NCI-H226 (cell line): Measurements from ENCODE around the gene CHD5.
A peak's percentile ranks its signal among the peaks of the same experiment; 100 is the strongest.

Experiments used
- DNase-seq: peaks from one replicate; pipeline ENCODE4 v3.0.0-alpha.2; 2015

The CHD5 gene

DNA sequence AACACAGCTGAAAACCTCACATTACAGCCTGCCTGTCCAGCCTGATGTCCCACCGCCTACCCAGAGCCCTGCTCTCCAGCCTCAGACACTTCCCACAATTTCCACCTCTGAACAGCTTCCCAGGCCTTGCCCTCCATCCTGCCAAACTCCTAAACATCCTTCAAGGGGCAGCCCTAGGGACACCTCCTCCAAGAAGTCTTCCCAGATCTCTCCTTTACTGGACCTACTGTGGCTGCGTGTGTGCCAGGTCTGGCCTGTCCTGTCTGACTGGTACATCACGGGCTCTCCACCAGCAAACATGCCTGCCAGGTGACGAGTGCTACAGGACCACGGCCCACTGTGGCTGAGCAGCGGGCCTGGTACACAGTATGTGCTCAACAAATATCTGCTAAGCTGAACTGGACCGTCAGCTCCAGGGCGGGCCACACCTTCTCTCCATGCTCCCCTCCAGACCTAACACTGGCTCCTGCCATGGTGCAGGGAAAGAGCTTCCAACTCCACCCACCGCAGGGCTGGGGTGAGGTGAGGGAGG, 28.8 kb downstream of the CHD5 start:
- no peak for DNase-seq

DNA sequence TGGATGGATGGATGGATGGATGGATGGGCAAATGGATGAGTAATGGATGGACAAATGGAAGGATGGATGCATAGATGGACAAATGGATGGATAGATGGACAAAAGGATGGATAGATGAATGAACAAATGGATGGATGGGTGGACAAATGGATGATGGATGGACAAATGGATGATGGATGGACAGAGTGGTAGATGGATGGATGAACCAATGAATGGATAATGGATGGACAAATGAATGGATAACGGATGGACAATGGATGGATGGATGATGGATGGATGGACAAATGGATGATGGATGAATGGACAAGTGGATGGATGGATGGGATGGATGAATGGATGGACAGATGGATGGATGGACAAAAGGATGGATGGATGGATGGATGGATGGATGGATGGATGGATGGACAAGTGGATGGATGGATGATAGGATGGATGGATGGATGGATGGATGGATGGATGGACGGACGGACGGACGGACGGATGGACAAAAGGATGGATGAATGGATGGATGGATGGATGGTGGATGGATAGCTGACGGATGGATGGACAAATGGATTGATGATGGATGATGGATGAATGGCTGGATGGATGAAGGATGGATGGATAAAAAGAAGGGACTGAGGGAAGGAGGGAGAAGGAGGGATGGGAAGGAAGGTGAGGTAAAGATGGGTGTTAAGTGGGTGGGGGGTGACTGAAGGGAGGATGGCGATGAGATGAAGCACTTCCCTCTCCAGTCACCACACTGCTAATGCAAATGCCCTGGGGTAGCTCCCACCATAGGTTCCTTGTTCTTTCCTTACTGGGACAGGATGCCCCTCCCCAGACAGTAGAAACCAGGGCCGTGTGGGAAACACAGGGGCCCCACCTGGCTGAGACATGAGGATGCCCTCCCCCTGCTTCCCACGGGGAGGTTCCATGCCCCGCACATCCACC, 29.8 kb downstream of the CHD5 start:
- DNase-seq: no peak

DNA sequence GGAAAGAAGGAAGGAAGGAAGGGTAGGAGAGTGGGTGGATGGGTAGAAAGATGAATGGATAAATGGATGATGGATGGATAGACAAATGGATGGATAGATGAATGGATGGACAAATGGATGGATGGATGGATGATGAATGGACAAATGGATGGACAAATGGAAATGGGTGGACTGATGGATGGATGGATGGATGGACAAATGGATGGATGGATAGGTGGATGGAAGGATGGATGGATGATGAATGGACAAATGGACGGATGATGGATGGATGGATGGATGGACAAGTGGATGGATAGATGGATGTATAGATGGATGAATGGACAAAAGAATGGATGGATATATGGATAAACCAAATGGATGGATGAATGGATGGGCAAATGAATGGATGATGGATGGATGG, 30.5 kb downstream of the CHD5 start:
- no peak for DNase-seq

DNA sequence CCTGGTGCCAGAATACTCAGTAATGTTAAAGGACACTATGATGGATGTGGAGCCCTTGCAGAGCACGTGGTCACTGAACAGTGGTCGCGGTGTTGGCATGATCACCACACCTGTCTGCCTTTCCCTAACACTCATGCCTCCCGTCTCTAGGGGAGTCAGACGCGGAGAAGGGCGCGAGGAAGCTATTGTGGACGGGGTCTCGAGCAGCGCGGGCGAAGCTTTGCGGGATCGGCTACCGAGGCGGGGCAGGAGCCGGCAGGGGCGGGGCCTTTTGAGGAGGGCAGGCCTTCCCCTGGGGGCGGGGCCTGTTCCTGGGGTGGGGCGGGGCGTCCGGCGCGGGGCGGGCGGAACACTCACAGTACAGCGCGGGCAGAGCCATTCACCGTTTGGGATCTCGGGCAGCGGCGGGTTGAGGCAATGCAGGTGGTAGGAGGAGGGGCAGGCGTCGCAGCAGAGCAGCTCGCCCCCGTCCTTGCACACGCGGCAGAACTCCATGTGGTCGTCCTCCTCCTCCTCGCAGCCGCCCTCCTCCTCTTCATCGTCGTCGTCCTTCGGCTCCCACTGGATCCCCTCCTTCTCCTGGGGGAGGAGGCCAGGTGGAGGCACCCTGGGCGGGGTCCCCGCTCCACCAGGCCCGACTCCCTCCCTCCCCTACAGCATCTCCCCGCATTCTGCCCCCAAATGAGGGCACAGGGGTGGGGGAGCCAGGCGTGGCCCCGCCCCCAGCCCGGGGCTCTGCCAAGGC, 31.5 kb downstream of the CHD5 start:
- peak; percentile 41 for DNase-seq

DNA sequence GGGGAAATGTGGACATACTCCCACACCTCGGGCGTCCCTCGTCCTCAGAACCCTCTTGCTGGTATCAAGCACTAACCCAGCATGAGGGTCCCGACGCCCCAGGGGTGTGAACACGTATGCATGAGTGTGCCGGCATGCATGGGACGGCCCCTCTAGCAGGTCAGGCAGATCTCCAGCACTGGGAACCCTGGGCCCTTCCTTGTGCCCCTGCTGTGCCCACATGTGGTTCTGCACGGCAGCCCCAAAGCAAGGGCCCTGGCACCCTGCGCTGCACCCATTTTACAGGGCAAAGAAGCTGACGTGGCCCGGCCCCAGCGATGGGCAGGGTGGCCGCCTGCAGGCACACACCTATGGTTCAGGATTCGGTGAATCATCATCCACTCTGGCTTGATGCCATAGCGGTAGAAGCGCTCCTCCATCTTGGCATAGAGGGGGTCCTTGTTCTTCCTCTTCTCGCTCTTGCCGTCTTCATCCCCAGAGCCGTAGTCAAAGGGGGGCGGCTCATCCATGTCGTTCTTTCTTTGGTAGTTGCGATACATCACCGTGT, 34.2 kb downstream of the CHD5 start:
- no peak for DNase-seq

DNA sequence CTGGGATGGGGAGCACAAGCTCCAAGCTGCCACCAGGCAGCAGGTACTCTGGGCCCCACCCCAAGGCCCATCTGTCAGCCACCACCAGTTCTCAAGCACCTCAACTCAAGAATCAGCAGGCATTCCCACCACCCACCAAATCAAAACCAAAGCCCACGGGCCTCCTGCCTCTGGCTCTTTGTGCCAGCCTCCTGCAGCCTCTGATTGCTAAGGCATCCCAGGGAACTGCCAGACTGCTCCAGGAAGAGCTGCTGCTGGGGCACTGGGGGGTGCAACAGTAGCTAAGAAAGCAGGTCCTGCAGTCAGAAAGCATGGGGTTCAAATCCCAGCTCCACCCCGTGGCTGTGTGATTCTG, 34.7 kb downstream of the CHD5 start:
- no peak for DNase-seq

DNA sequence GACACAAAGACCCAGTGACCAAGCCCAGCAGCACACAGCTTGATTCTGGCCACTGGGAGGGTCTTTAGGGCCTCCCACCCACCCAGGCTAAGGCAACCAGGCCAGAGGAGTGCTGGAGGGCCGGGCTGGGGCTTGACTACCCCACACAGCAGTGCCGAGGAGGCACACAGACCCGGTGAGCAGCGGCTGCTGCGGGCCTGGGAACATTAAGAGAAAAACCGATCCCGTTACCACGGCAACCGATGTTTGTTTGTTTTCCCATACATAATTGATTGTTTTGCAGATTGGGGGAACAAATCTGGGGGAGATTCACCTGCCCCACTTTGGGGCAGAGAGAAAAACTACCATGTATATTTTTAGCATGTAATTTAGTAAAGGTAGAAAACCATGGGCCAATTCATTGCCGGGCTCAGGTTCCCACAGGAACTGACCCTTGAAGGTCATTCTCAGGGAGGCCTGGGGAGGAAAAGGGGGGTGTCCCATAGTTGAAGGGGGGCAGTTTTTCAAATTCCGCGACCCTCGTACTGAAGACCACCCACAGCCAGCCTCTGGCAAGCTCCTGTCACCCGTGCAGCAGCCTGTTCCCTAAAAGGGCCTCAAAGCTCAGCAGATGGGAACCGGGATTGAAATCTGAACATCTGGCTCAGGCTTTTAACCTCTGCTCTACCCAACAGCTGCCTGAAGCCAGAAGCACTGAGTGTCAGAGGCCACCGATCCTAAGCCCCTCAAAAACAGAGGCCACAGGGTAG, 35.3 kb downstream of the CHD5 start:
- no peak for DNase-seq

DNA sequence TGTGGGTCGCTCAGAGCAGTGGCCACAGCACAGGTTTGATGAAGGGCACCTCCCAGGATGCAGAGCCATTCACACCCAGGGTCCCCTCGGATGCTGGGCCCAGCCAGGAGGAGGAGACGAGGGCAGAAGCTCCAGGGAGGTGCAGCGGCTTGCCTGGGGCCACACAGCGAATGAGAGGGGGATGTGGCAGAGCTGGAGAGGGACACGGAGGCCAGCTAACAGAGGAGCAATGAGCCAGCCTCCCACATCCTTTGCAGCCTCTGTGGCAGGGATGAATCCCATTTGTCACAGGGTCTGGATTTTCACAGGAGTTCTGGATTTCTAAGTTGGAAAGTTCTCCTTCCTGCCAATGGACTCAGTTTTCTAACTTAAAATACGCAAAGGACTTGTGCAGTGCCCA, 35.9 kb downstream of the CHD5 start:
- DNase-seq: no peak

DNA sequence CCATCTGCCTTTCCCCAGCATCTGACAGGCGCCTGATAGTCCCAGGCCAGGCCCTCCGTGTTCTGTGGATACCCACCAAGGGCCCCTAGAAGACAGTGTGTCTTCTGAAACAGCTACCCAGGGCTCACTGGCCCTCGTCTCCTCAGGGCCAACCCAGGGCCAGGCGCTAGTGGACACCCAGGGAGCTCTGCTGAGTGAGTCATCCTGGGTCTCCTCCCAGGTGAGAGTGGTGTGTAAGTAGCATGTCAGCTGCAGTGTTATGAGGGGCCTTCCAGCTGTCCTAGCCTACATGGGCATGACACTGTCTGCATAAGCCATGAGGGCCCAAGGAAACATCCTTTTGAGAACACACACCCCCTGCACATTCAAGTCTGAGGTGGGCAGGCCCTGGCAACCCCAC, 36.7 kb downstream of the CHD5 start:
- DNase-seq: peak; percentile 52

DNA sequence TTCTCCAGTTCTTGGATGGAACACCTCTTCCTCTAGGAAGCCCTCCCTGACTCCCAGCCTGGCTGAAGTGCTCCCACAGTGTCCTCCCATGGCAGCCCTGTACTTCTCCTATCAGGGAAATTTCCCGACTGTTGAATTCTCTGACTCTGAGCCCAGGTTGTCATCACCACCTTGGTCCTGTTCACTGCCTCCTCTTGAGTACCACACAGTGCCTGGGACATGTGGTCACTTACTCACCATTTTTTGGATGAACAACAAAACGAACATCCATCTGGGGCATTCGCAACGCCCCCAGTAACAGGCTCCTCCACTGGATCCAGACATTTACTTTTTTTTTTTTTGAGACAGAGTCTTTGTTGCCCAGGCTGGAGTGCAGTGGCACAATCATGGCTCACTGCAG, 37.4 kb downstream of the CHD5 start:
- DNase-seq: peak; percentile 30

DNA sequence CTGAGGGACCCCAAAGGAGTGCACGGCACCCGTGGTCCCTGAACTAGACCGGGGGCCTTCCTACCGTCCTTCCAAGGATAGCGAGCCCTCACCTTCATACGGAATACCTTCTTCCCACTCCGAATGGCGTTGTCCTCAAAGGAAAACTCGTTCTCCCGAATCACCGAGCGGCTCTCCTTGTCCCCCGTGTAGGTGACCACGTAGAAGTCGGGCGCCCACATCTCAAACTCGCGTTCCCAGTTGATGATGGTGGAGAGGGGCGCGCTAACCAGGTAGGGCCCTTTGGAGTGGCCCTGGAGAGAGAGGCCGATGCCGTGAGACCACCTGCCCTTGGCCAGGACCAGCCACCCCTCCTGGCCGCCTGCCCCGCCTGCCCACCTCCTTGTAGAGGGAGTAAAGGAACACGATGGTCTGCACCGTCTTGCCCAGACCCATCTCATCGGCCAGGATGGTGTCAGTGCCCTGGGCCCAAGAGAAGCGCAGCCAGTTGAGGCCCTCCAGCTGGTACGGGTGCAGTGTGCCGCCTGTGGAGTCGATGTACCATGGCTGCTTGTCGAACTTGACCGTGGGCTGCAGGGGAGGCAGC, 38.0 kb downstream of the CHD5 start:
- DNase-seq: no peak

DNA sequence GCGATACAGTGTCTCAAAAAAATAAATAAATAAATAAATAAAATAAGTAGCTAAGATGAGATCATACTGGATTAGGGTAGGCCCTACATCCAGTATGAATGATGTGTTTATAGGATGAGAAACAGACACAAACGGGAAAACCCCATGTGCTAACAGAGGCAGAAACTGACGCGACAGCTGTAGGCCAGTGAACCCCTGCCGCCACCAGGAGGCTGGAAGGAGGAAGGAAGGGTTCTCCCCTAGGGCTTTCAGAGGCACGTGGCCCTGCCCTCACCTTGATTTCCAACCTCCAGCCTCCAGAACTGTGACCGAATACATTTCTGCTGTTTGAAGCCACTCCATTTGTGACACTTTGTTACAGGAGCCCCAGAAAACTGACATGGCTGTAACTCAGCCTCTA, 38.5 kb downstream of the CHD5 start:
- no peak for DNase-seq

DNA sequence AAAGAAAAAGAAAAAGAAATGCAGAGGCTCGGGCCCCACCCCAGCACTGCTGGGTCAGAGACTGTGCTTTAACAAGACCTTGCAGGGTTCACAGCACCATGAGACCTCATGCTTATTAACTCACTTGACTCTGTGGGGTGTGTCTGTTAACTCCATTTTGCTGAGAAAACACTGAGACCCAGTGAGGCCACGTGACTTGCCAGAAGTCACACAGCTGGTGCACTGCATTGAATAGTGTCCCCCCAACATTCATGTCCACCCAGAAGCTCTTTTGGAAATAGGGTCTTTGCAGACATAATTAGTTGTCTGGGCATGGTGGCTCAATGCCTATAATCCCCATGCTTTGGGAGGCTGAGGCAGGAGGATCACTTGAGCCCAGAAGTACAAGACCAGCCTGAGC, 39.7 kb downstream of the CHD5 start:
- DNase-seq: no peak

DNA sequence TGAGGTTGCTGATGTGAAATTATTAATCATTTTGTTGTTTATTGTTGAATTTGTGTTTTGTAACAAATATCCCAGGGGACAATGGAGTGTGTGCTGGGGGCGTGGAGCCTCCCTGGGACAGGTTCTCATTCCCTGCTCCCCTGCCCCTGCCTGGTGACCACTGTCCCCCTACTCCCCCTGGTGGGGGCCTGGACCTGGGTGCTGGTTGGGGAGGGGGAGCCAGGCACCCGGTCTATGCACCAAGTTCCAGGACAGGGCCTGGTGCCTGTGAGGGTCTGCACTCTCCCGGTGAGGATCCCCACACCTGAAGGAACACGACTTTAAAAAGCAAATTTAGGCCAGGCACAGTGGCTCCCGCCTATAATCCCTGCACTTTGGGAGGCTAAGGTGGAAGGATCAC, 42.4 kb downstream of the CHD5 start:
- no peak for DNase-seq

DNA sequence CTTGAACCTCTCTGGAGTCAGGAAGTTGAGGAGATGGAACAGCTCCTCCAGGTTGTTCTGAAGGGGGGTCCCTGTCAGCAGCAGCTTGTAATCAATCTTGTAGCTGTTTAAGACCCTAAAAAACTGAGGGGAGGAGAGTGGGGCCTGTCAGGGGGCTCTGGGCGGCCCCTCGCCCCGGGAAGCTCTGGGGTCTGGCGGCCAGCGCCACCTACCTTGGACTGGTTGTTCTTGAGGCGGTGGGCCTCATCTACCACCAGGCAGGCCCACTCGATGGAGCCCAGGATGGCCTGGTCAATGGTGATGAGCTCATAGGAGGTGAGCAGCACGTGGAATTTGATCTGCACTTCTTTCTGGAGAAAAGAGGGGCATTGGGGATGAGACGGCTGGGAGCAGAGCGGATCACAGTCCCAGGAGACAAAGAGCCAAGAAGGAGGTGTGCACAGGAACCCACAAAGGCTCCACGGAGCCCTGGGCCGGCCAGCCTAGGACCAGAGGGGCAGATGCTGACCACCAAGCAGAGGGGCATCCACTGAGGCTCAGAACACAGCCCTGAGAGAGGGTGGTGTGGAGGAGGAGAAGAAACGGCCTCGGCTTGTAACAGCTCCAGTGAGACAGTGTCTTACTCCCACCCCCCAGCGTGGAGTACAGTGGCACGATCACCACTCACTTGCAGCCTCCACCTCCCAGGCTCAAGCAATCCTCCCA, 43.5 kb downstream of the CHD5 start:
- no peak for DNase-seq

DNA sequence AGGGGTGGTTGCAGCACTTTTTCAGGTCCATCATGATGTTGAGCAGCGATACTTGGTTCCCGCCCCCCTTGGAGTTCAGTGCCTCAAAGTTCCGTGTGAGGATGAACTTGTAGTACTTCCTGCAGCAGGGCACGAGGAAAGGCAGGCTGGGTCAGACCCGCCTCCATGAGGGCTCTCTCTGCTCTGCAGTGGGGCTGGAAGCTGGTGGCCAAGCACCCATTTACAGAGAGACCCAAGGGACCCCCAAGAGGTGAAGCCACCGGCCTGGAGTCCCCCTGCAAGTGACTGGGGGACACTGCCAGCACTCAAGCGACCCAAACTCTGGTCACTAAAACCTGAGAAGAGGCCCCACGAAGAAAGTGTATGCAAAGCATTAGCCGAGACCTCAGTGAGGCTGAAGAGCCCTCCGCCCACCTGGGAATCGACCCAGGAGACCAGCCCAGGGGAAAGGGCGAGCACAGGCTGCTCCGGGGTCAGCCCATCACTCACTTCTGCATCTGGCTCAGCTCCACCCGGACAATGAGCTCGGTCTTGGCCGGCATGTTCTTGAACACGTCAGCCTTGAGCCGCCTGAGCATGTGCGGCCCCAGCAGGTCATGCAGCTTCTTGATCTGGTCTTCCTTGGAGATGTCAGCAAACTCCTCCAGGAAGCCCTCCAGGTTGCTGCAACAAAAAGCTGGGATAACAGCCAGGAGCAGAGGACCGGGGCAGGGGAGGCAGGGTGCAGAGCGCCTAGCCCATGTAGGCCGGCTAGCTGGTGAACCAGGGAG, 45.2 kb downstream of the CHD5 start:
- DNase-seq: no peak

DNA sequence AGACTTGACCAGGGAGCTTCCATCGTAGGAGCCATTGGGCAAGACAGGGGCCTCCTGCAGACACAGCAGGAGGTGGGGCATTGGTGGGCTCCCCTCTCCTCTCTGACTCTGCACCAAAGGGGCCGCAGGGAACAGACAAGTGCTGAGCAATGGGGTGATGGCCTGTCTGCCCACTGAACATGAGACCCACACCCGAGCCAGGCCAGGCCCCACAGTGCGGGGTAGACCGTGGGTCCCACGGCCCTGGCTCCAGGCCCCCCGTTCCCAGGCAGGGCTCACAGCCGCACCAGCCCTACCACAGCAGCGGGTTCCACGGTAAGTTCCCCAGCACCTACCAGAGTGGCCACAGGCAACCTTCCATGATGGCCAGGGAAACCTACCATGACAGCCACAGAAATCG, 45.9 kb downstream of the CHD5 start:
- DNase-seq: no peak

DNA sequence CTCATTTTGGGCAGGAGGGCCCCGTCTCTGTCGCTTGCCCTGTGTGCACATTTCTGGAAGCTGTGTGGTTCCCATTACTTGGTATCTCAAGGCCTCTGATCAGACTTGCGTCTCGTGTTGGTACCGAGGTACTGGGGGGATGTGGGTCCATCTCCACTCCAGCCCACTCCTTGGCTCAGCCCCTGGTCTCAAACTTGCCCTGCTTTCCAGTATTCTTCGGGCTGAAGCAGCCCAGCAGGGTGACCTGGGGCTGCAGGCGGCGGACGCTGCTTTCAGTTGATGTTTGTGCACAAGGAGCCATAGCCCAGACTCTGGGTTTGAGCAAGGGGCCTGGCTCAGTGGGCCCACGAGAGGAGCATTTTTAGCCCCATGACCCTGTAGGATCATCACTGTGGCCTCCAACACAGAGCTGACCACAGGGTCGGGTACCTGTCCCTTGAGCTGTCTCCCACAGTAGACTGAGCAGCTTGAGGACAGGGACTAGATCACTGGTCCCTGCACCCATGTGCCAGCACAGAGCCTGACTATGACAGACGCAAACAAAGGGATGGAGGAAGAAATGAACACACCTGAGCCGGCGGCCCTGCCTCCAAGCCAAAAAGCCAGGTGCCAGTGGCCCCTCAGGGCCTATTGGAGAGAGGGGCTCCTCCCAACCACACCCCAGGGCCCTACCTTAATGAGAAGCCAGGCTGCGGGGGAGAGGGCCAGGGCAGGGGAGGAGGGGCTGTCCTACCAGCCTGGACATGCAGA, 46.8 kb downstream of the CHD5 start:
- DNase-seq: no peak

DNA sequence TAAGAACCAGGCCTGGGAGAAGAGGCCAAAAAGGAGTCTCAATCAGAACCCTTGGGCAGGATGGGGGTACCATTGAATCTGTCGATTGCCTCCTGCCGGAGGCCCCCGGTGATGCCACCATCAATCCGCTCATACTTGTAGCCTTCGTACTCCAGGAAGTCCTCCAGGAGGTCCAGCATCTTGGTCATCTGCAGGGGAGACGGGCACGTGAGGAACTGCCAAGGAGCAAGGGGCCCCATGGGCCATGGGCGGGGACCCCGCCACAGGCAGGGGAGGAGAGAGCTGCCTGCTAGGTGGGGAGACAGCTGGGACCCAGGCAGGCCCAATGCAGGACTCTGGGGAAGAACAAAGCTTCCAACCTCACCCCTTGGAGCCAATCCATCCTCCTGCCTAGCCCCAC, 48.6 kb downstream of the CHD5 start:
- no peak for DNase-seq

DNA sequence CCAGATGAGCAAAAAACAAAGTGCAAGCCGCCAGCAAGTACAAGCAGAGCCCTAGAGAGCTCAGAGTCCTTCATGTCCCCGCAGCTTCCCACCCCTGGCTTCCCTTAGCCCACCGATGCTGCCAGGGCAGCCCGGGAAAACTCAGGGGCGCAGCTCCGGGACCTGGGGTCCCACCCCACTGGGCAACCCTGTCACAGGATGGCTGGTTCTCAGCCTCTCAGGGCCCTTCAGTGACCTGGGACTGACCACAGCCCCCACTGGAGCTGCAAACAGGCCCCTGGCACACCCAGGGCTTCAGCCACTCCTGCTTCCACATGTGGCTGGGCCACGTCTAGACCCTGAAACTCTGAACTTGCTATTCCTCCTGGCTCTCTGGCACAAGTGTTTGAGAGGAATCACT, 49.5 kb downstream of the CHD5 start:
- no peak for DNase-seq

DNA sequence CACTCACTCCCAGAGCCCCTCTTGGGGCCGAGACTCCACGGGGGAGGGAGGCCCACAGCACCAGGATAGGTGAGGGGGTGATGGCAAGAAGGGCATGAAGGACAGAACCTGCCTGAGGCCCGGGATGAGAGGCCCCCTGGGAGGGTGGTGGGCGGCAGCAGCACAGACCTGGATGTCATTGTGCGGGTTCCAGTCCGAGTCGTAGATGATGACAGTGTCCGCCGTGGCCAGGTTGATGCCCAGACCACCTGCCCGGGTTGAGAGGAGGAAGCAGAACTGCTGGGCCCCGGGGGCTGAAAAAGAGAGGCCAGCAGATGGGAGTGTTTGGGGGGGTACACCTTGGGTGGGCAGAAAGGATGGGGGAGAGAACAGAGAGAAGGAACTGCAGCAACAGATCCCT, 50.1 kb downstream of the CHD5 start:
- DNase-seq: no peak
